Muscle layer of duodenum (tissue), 2 donors: Measurements from ENCODE around the gene COQ4.
"Not testable (repeated sequence)": the region's sequence is repeated elsewhere in the genome, so short reads cannot be mapped to it uniquely, and the experiment has no call there.

ENCODE experiments used
- H3K27ac ChIP-seq: one replicate; pipeline ENCODE4 v1.7.0; 2013; ENCODE audit warnings: mild to moderate bottlenecking, low read length
- H3K27me3 ChIP-seq: one replicate; pipeline ENCODE4 v1.7.0; 2013; ENCODE audit warnings: low read depth, mild to moderate bottlenecking, control low read depth, low read length
- H3K36me3 ChIP-seq, 2 donors: one replicate each; pipeline ENCODE4 v1.7.0; 2013; ENCODE audit warnings: low read length in 2 of 2, control low read depth in 1 of 2, mild to moderate bottlenecking in 1 of 2; ENCODE audit not compliant: insufficient read depth in 2 of 2, control insufficient read depth in 1 of 2
- H3K4me1 ChIP-seq, 2 donors: one replicate each; pipeline ENCODE4 v1.7.0; 2013; ENCODE audit warnings: low read length in 2 of 2, mild to moderate bottlenecking in 2 of 2, control low read depth in 1 of 2, moderate library complexity in 1 of 2; ENCODE audit not compliant: insufficient read depth in 2 of 2, control insufficient read depth in 1 of 2
- H3K4me3 ChIP-seq, 2 donors: one replicate each; pipeline ENCODE4 v1.7.0; 2013; ENCODE audit warnings: low read length in 2 of 2, low read depth in 1 of 2, mild to moderate bottlenecking in 1 of 2
- H3K9me3 ChIP-seq, 2 donors: one replicate each; pipeline ENCODE4 v1.7.0; 2013; ENCODE audit warnings: low read length in 2 of 2, control low read depth in 1 of 2, mild to moderate bottlenecking in 1 of 2; ENCODE audit not compliant: control insufficient read depth in 1 of 2
- donor health status: healthy.

Gene COQ4

DNA sequence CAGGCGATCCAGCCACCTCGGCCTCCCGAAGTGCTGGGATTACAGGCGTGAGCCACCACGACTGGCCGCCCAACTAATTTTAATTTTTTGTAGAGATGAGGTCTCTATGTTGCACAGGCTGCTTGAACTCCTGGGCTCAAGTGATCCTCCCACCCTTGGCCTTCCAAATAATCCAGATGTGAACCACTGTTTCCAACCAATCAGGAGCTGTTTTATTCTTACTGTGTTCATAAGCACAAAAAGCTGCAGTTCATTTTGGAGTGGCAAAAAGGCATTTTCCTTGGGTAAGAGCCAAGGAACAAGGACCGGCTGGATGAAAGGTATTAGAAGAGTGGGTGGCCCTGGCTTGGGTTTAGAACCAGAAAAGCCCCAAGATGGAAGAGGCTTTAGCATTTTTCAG lies 12.5 kb downstream of the COQ4 start:
- Histone ChIP-seq H3K36me3 (peaks cover 17 to 21% of the 10 kb centered on the region in 2 donors), H3K27ac (no peak overlapping the region), H3K9me3 (no peaks in the 10 kb centered on the region), H3K4me1 (peaks cover 0 to 3% of the 10 kb centered on the region in 2 donors), H3K4me3 (no peak overlapping the region), H3K27me3 (no peaks in the 10 kb centered on the region)

GRCh38 chr9:128335914-128336313 lies 13.3 kb downstream of the COQ4 start:
- Histone ChIP-seq H3K36me3 (peaks cover 17 to 21% of the 10 kb centered on the region in 2 donors), H3K9me3 (no peaks in the 10 kb centered on the region), H3K27me3 (no peaks in the 10 kb centered on the region), H3K27ac (no peak overlapping the region), H3K4me3 (no peak overlapping the region), H3K4me1 (peaks cover 2 to 3% of the 10 kb centered on the region in 2 donors)

DNA sequence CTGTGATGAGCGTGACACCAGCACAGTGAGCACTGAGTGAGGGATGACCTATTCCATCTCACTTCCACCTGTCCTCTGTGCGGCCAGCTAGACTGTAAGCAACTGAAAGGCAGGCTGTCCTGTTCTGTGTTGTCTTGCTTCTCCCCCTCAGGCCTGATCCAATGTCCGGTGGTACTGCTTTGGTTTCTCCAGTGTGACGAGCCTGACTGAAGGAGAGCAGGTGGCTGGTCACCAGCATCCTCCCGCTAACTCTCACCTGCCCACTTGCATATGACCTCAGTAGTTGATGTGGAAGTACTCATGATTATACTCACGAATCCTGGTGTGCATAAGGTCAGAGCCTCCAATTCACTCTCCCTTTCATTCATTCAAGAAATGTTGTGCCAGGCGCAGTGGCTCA lies 15.3 kb downstream of the COQ4 start:
- no peaks in the 10 kb centered on the region for H3K9me3 ChIP-seq

GRCh38 chr9:128338852-128339614 lies 16.4 kb downstream of the COQ4 start:
- H3K9me3 ChIP-seq, H3K4me1 ChIP-seq, H3K4me3 ChIP-seq, H3K27ac ChIP-seq, H3K27me3 ChIP-seq: not testable (repeated sequence)
- peaks cover 6 to 20% of the 10 kb centered on the region in 2 donors for H3K36me3 ChIP-seq

More for the DNA sequence above, 15.3 kb downstream of the COQ4 start:
- no peak overlapping the region for H3K4me3 ChIP-seq
- H3K27ac ChIP-seq, result no peak overlapping the region
- H3K27me3 ChIP-seq, result no peaks in the 10 kb centered on the region
- peaks cover 3 to 8% of the 10 kb centered on the region in 2 donors for H3K4me1 ChIP-seq
- H3K36me3 ChIP-seq, result peaks cover 8 to 19% of the 10 kb centered on the region in 2 donors

GRCh38 chr9:128339761-128340690 lies 17.4 kb downstream of the COQ4 start, which contains the start of gene SLC27A4:
Gene SLC27A4 (plus strand): TSS chr9:128340527. CDS start chr9:128343133, 2,606 bp downstream.
- peak within 1 kb of the TSS; percentile 81 to 87 for H3K4me3 ChIP-seq
- peaks cover 3 to 8% of the 10 kb centered on the region in 2 donors for H3K4me1 ChIP-seq
- peak within 1 kb of the TSS; percentile 21 for H3K27ac ChIP-seq

GRCh38 chr9:128340691-128341434 lies 18.2 kb downstream of the COQ4 start:
- Histone ChIP-seq H3K4me1 (peaks cover 3 to 8% of the 10 kb centered on the region in 2 donors), H3K27ac (peak overlapping the region; percentile 21), H3K36me3 (peaks cover 17 to 38% of the 10 kb centered on the region in 2 donors), H3K4me3 (peak overlapping the region; percentile 81 to 85), H3K27me3 (no peaks in the 10 kb centered on the region), H3K9me3 (no peaks in the 10 kb centered on the region)

More at GRCh38 chr9:128339761-128340690, 17.4 kb downstream of the COQ4 start, which contains the start of gene SLC27A4:
- H3K27me3 ChIP-seq, result no peaks in the 10 kb centered on the region
- H3K9me3 ChIP-seq, result no peaks in the 10 kb centered on the region
- peaks cover 12 to 30% of the 10 kb centered on the region in 2 donors for H3K36me3 ChIP-seq

DNA sequence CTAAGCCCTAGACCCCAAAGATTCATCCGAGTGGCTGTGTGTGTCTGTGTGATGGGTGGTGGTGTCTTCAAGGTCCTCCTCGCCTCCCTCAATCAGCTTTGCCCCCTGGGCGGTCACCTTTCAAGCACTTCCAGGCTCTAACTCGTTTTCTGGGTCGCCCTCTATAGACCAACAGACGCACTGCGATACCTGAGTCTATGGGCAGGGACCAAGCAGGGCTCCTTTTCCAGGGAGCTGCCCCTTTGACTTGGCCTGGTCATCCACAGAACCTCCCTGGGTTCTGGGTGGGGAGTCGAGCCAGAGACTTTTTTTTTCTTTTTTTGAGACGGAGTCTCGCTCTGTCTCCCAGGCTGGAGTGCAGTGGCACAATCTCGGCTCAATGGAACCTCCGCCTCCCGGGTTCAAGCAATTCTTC lies 18.8 kb downstream of the COQ4 start:
- Histone ChIP-seq H3K27ac (peak overlapping the region; percentile 21), H3K36me3 (peaks cover 17 to 41% of the 10 kb centered on the region in 2 donors), H3K4me1 (peaks cover 3 to 8% of the 10 kb centered on the region in 2 donors), H3K9me3 (no peaks in the 10 kb centered on the region), H3K27me3 (no peaks in the 10 kb centered on the region), H3K4me3 (peak overlapping the region; percentile 81 to 85)

DNA sequence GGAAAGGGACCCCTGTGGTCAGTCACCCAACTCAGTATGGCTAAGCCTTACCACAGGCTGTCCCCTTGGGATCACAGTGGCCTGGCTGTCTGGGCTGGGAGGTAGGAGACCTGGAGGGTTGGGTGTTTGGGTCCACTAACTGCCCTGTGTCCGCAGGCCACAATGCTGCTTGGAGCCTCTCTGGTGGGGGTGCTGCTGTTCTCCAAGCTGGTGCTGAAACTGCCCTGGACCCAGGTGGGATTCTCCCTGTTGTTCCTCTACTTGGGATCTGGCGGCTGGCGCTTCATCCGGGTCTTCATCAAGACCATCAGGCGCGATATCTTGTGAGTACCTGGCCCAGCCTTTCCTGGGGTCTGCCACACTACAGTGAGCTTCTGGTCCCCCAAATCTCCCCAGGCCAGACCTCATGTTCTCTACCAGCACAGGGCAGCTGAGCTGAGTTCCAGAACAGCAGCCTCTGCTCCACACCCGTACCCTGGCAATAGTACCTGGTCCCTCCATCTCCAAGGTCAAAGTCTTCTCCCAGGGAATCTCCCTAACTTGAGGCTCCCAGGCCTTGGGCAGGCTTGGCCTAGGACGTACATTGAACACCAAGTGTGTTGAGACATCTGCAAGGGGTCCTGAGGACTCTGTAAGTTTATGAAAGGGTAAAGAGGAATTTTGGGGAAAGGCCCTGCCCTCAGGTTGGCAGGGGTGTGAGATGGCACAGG lies 20.5 kb downstream of the COQ4 start:
- H3K9me3 ChIP-seq, result no peaks in the 10 kb centered on the region
- no peak overlapping the region for H3K4me3 ChIP-seq

DNA sequence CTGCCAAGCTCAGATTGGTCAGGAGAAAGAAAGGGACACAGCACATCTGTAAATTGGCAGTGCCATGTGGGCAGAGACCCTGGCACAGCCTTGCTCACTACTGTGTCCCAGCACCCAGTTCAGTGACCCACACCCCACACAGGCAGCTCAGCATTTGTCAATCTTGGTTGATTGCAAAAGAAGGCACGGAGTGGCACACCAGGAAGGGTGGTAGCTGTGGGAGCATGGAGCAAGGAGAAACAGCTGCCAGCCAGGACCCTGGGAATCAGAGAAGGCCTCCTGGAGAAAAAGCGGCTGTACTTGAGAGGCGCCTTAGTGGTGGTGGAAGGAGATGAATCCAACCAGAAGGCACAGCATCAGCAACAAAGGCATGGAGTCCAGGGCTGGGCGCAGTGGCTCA lies 21.2 kb downstream of the COQ4 start:
- H3K27ac ChIP-seq, result no peak overlapping the region
- no peak overlapping the region for H3K4me3 ChIP-seq
- H3K36me3 ChIP-seq, result peaks cover 33 to 62% of the 10 kb centered on the region in 2 donors
- peaks cover 3 to 8% of the 10 kb centered on the region in 2 donors for H3K4me1 ChIP-seq
- no peaks in the 10 kb centered on the region for H3K27me3 ChIP-seq
- H3K9me3 ChIP-seq, result no peaks in the 10 kb centered on the region

More for the DNA sequence above, 20.5 kb downstream of the COQ4 start:
- H3K4me1 ChIP-seq, result peaks cover 3 to 8% of the 10 kb centered on the region in 2 donors
- H3K36me3 ChIP-seq, result peaks cover 27 to 56% of the 10 kb centered on the region in 2 donors
- no peaks in the 10 kb centered on the region for H3K27me3 ChIP-seq
- no peak overlapping the region for H3K27ac ChIP-seq

DNA sequence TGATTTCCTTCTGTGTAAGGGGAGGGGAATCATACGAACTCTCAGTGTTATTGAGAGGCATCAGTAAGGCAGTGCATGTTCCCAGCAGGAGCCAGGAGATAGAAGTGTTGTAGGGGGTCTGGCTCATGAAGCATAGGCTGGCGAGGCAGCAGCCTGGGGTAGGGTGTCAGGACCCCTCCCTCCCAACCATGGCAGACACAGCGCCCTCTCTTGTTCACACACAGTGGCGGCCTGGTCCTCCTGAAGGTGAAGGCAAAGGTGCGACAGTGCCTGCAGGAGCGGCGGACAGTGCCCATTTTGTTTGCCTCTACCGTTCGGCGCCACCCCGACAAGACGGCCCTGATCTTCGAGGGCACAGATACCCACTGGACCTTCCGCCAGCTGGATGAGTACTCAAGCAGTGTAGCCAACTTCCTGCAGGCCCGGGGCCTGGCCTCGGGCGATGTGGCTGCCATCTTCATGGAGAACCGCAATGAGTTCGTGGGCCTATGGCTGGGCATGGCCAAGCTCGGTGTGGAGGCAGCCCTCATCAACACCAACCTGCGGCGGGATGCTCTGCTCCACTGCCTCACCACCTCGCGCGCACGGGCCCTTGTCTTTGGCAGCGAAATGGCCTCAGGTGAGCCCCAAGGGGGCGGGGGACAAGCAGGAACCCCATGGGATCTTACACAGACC lies 22.4 kb downstream of the COQ4 start:
- Histone ChIP-seq H3K4me1 (peaks cover 0 to 8% of the 10 kb centered on the region in 2 donors), H3K27ac (no peak overlapping the region), H3K9me3 (no peaks in the 10 kb centered on the region), H3K4me3 (no peak overlapping the region), H3K36me3 (peaks cover 43 to 74% of the 10 kb centered on the region in 2 donors), H3K27me3 (no peaks in the 10 kb centered on the region)
